Endothelial cell of umbilical vein (primary cell): Measurements from ENCODE around the gene CECR2.

Experiments
- CTCF ChIP-seq, 2 donors: IDR thresholded peaks; 1 replicate in 1 of 2; 2 replicates in 1 of 2; pipeline ENCODE4 v1.5.1; 2011; ENCODE audit warnings: low read length in 2 of 2, mild to moderate bottlenecking in 2 of 2, moderate library complexity in 2 of 2, control low read depth in 1 of 2, inconsistent platforms in 1 of 2, low read depth in 1 of 2; ENCODE audit not compliant: insufficient read depth in 1 of 2; ENCODE audit errors: extremely low read depth in 1 of 2
- MYC ChIP-seq: IDR thresholded peaks from one replicate; pipeline ENCODE4 v1.6.1; 2011; ENCODE audit warnings: mild to moderate bottlenecking, low read depth, low read length
- POLR2A ChIP-seq: IDR thresholded peaks from 2 replicates; pipeline ENCODE4 v1.6.1; 2012; ENCODE audit warnings: low read depth, mild to moderate bottlenecking, control low read depth, low read length

DNA sequence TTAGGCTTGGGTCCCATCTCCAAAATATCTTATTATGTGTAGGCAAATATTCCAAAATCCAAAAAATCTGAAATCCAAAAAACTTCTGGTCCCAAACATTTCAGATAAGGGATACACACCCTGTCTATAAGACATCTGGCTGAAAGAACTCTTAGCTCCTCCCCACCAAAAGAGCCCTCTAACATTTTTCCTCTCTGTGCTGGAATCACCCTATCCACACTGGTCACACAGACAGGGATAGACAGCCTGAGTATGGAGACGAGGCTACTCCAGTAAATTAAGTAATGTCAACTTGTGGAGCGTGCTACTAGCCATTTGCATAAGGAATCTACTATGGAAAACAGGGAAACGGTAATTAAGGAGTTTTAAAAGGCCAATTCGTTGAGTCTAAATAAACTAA lies 234.4 kb downstream of the CECR2 start:
- TF ChIP-seq POLR2A (no peak), MYC (no peak), CTCF (IDR thresholded peaks at IDR 0.05; ENCODE audit: extremely low read depth in 1 of 2, insufficient read depth in 1 of 2, low read depth in 1 of 2, low read length in 2 of 2) (no peak)
